Neuronal stem cell (in vitro differentiated cells): ENCODE measurements around the gene RPL39L.

Experiments
- DNase-seq: peaks from one replicate; pipeline ENCODE4 v3.0.0-alpha.2; 2013; ENCODE audit warnings: low spot score
- H2AFZ ChIP-seq: one replicate; pipeline ENCODE4 v1.6.1; 2013; ENCODE audit warnings: mild to moderate bottlenecking, low read length, inconsistent platforms
- H2AK5ac ChIP-seq: 2 replicates; pipeline ENCODE4 v1.6.1; 2013; ENCODE audit warnings: low read depth, mild to moderate bottlenecking, inconsistent platforms, low read length, moderate library complexity, mixed read lengths
- H2BK120ac ChIP-seq: 2 replicates; pipeline ENCODE4 v1.6.1; 2013; ENCODE audit warnings: low read depth, mild to moderate bottlenecking, inconsistent platforms, low read length, moderate library complexity, mixed read lengths
- H2BK12ac ChIP-seq: one replicate; pipeline ENCODE4 v1.6.1; 2013; ENCODE audit warnings: low read length, inconsistent platforms
- H2BK15ac ChIP-seq: 2 replicates; pipeline ENCODE4 v1.6.1; 2013; ENCODE audit warnings: mild to moderate bottlenecking, low read length, inconsistent platforms, mixed read lengths
- H2BK5ac ChIP-seq: one replicate; pipeline ENCODE4 v1.6.1; 2013; ENCODE audit warnings: inconsistent platforms, mild to moderate bottlenecking, low read length, moderate library complexity
- H3K14ac ChIP-seq: one replicate; pipeline ENCODE4 v1.6.1; 2013; ENCODE audit warnings: low read length, inconsistent platforms
- H3K18ac ChIP-seq: 2 replicates; pipeline ENCODE4 v1.6.1; 2013; ENCODE audit warnings: low read length, inconsistent platforms
- H3K23ac ChIP-seq: 2 replicates; pipeline ENCODE4 v1.6.1; 2013; ENCODE audit warnings: low read depth, mild to moderate bottlenecking, mixed read lengths, low read length, inconsistent platforms; ENCODE audit not compliant: poor library complexity
- H3K27ac ChIP-seq: replicated peaks from 3 replicates; pipeline ENCODE4 v1.5.1; 2013; ENCODE audit warnings: low read length, inconsistent platforms
- H3K27me3 ChIP-seq, 3 experiments: 2 replicates each; pipeline ENCODE4 v1.6.1; 2013; ENCODE audit warnings: low read length in 3 of 3, mild to moderate bottlenecking in 2 of 3, inconsistent platforms in 1 of 3, low read depth in 1 of 3, mixed read lengths in 1 of 3, moderate library complexity in 1 of 3; ENCODE audit not compliant: control insufficient read depth in 3 of 3, insufficient read depth in 3 of 3
- H3K36me3 ChIP-seq, 2 donors: replicated peaks in 1 of 2; 2 replicates each; pipeline ENCODE4 v1.6.1; 2013; ENCODE audit warnings: low read length in 2 of 2; ENCODE audit not compliant: control insufficient read depth in 2 of 2, insufficient read depth in 2 of 2
- H3K4ac ChIP-seq: 2 replicates; pipeline ENCODE4 v1.6.1; 2013; ENCODE audit warnings: inconsistent platforms, mild to moderate bottlenecking, low read length, moderate library complexity
- H3K4me1 ChIP-seq, 2 donors: 1 replicate in 1 of 2; 2 replicates in 1 of 2; pipeline ENCODE4 v1.6.1; 2013; ENCODE audit warnings: low read length in 2 of 2, low read depth in 1 of 2; ENCODE audit not compliant: control insufficient read depth in 2 of 2, insufficient read depth in 1 of 2
- H3K4me2 ChIP-seq: one replicate; pipeline ENCODE4 v1.6.1; 2013; ENCODE audit warnings: mild to moderate bottlenecking, low read length, inconsistent platforms; ENCODE audit not compliant: insufficient read depth, poor library complexity, severe bottlenecking
- H3K4me3 ChIP-seq, 2 donors: 2 replicates each; pipeline ENCODE4 v1.5.1; 2013; ENCODE audit warnings: low read length in 2 of 2, mild to moderate bottlenecking in 2 of 2, inconsistent platforms in 1 of 2, moderate library complexity in 1 of 2
- H3K79me1 ChIP-seq: one replicate; pipeline ENCODE4 v1.6.1; 2013; ENCODE audit warnings: low read depth, mild to moderate bottlenecking, inconsistent platforms, low read length, moderate library complexity
- H3K9ac ChIP-seq: one replicate; pipeline ENCODE4 v1.6.1; 2013; ENCODE audit warnings: mild to moderate bottlenecking, low read depth, low read length, inconsistent platforms; ENCODE audit not compliant: poor library complexity
- H3K9me3 ChIP-seq, 2 donors: replicated peaks in 1 of 2; 2 replicates each; pipeline versions ENCODE3 to v1.6.1; 2013; ENCODE audit warnings: low read length in 2 of 2, mild to moderate bottlenecking in 2 of 2, inconsistent platforms in 1 of 2, low read depth in 1 of 2, mixed read lengths in 1 of 2, moderate library complexity in 1 of 2; ENCODE audit not compliant: control insufficient read depth in 2 of 2, insufficient read depth in 1 of 2
- H4K8ac ChIP-seq: one replicate; pipeline ENCODE4 v1.6.1; 2013; ENCODE audit warnings: low read depth, mild to moderate bottlenecking, inconsistent platforms, low read length, moderate library complexity
- H4K91ac ChIP-seq: one replicate; pipeline ENCODE4 v1.6.1; 2013; ENCODE audit warnings: low read length, low read depth, mild to moderate bottlenecking, inconsistent platforms; ENCODE audit not compliant: poor library complexity
- whole genome bisulfite sequencing, 2 donors: extraction: QIAGEN DNeasy Blood & Tissue Kit; methylation state at CpG; one replicate each; pipeline ENCODE4 v1.1.7; 2013; ENCODE audit warnings: missing lambda C conversion rate in 2 of 2, mixed read lengths in 1 of 2; ENCODE audit not compliant: insufficient read length in 2 of 2, insufficient replicate concordance in 1 of 2; ENCODE audit errors: extremely low coverage in 2 of 2; 5-methylcytosine and 5-hydroxymethylcytosine counted together

The RPL39L gene

GRCh38 chr3:187086831-187087230 is 52.5 kb downstream of the RPL39L start:
- H2BK12ac ChIP-seq = no peak overlapping the region
- H3K9me3 ChIP-seq = peaks cover 0 to 3% of the 10 kb centered on the region in 2 donors

GRCh38 chr3:187085933-187086332 is 53.4 kb downstream of the RPL39L start:
- no peaks in the 10 kb centered on the region for H3K36me3 ChIP-seq
- H3K14ac ChIP-seq = no peak overlapping the region
- H2BK120ac ChIP-seq = no peak overlapping the region
- H3K18ac ChIP-seq = no peak overlapping the region
- H3K9me3 ChIP-seq = peaks cover 0 to 3% of the 10 kb centered on the region in 2 donors
- no peak overlapping the region for H2AFZ ChIP-seq
- no peaks in the 10 kb centered on the region for H3K4me1 ChIP-seq
- H3K9ac ChIP-seq = no peak overlapping the region
- no peak overlapping the region for H2BK12ac ChIP-seq
- no peak overlapping the region for H4K91ac ChIP-seq
- H3K4me3 ChIP-seq = no peak overlapping the region
- H3K23ac ChIP-seq = no peak overlapping the region
- H3K4ac ChIP-seq = no peak overlapping the region
- H2BK5ac ChIP-seq = no peak overlapping the region
- H3K79me1 ChIP-seq = no peaks in the 10 kb centered on the region
- H3K27me3 ChIP-seq = no peaks in the 10 kb centered on the region
- no CpG with 5 or more reads among the region's 1 CpG for WGBS, 2 donors
- H3K27ac ChIP-seq = no peak overlapping the region
- no peak overlapping the region for H4K8ac ChIP-seq
- no peak for DNase-seq
- no peak overlapping the region for H2BK15ac ChIP-seq
- H2AK5ac ChIP-seq = no peak overlapping the region
- H3K4me2 ChIP-seq = no peak overlapping the region

More at GRCh38 chr3:187086831-187087230, 52.5 kb downstream of the RPL39L start:
- DNase-seq = no peak
- Histone ChIP-seq H3K36me3 (no peaks in the 10 kb centered on the region), H3K4me2 (no peak overlapping the region), H4K8ac (no peak overlapping the region), H3K79me1 (no peaks in the 10 kb centered on the region), H2AFZ (no peak overlapping the region), H3K4me3 (no peak overlapping the region), H2BK15ac (no peak overlapping the region), H3K23ac (no peak overlapping the region), H2AK5ac (no peak overlapping the region), H4K91ac (no peak overlapping the region), H3K18ac (no peak overlapping the region), H3K4ac (no peak overlapping the region), H3K4me1 (no peaks in the 10 kb centered on the region), H3K27me3 (no peaks in the 10 kb centered on the region), H2BK5ac (no peak overlapping the region), H3K27ac (no peak overlapping the region), H2BK120ac (no peak overlapping the region), H3K9ac (no peak overlapping the region), H3K14ac (no peak overlapping the region)
- WGBS, 2 donors = no CpG with 5 or more reads among the region's 3 CpGs

- H2AFZ ChIP-seq = peak overlapping the region; percentile 1
- H3K18ac ChIP-seq = no peak overlapping the region
- no peaks in the 10 kb centered on the region for H3K4me1 ChIP-seq
- H3K9me3 ChIP-seq = peaks cover 0 to 3% of the 10 kb centered on the region in 2 donors
- no CpG with 5 or more reads among the region's 5 CpGs for WGBS, 2 donors
- H3K27me3 ChIP-seq = no peaks in the 10 kb centered on the region
- H2AK5ac ChIP-seq = no peak overlapping the region
- no peak overlapping the region for H3K4me2 ChIP-seq
- no peak overlapping the region for H3K9ac ChIP-seq
- H2BK5ac ChIP-seq = no peak overlapping the region
- H3K27ac ChIP-seq = no peak overlapping the region
- no peak overlapping the region for H2BK120ac ChIP-seq
- H4K8ac ChIP-seq = no peak overlapping the region
- no peaks in the 10 kb centered on the region for H3K36me3 ChIP-seq
- no peaks in the 10 kb centered on the region for H3K79me1 ChIP-seq
- no peak overlapping the region for H3K4ac ChIP-seq
- no peak overlapping the region for H3K23ac ChIP-seq
- no peak overlapping the region for H2BK15ac ChIP-seq
- no peak overlapping the region for H2BK12ac ChIP-seq
- H3K4me3 ChIP-seq = no peak overlapping the region
- H3K14ac ChIP-seq = no peak overlapping the region
- no peak overlapping the region for H4K91ac ChIP-seq
- DNase-seq = no peak
These were observed 54.2 kb downstream of the RPL39L start for GRCh38 chr3:187085021-187085666.

GRCh38 chr3:187084580-187084979 is 54.7 kb downstream of the RPL39L start:
- no peak overlapping the region for H2AK5ac ChIP-seq
- no peak overlapping the region for H3K4me3 ChIP-seq
- no peak for DNase-seq
- no peak overlapping the region for H2BK5ac ChIP-seq
- peaks cover 0 to 3% of the 10 kb centered on the region in 2 donors for H3K9me3 ChIP-seq
- H3K36me3 ChIP-seq = no peaks in the 10 kb centered on the region
- no peak overlapping the region for H3K14ac ChIP-seq
- no peak overlapping the region for H3K4me2 ChIP-seq
- no peak overlapping the region for H4K91ac ChIP-seq
- H3K18ac ChIP-seq = no peak overlapping the region
- no peak overlapping the region for H3K4ac ChIP-seq
- WGBS, 2 donors = no CpG with 5 or more reads among the region's 2 CpGs
- H2BK120ac ChIP-seq = no peak overlapping the region
- no peaks in the 10 kb centered on the region for H3K79me1 ChIP-seq
- no peak overlapping the region for H3K23ac ChIP-seq
- no peaks in the 10 kb centered on the region for H3K27me3 ChIP-seq
- H3K27ac ChIP-seq = no peak overlapping the region
- H4K8ac ChIP-seq = no peak overlapping the region
- no peak overlapping the region for H2BK12ac ChIP-seq
- peak overlapping the region; percentile 1 for H2AFZ ChIP-seq
- no peak overlapping the region for H3K9ac ChIP-seq
- H3K4me1 ChIP-seq = no peaks in the 10 kb centered on the region
- no peak overlapping the region for H2BK15ac ChIP-seq
